H1 (cell line): ENCODE results near the gene BCL11A. TPM values are rescaled to one million over a fixed set of nuclear protein-coding genes. Genes with fewer than 3 reads are reported as not detected.

Experiments
- CTCF ChIA-PET: fragments of 300-600 bp; sonication (Branson Sonifier 250); formaldehyde crosslinking; loops from one replicate; lab custom pipeline; 2021; ENCODE audit not compliant: partially characterized antibody; lab: Charles Lee
- POLR2A ChIA-PET: fragments of 300-600 bp; sonication (Branson Sonifier 250); formaldehyde crosslinking; loops from one replicate; lab custom pipeline; 2021; ENCODE audit warnings: inconsistent platforms; ENCODE audit not compliant: partially characterized antibody; lab: Charles Lee
- DNase-seq, 2 experiments: peaks; one replicate each; pipeline versions ENCODE4 v3.0.0 to v3.0.0-alpha.2; 2010 to 2022; ENCODE audit warnings: low spot score in 2 of 2, low read depth in 1 of 2, mixed read lengths in 1 of 2
- FAIRE-seq: peaks from 2 replicates; lab custom pipeline; 2011; peaks lifted over from hg19 to GRCh38; lab: Jason Lieb, UNC
- H2AFZ ChIP-seq: 2 replicates; pipeline ENCODE4 v1.8.1; 2012; ENCODE audit warnings: low read length, inconsistent platforms
- H2AK5ac ChIP-seq: 2 replicates; pipeline ENCODE4 v1.6.1; 2013; ENCODE audit warnings: low read depth, low read length
- H2BK120ac ChIP-seq: replicated peaks from 2 replicates; pipeline ENCODE3; 2013; ENCODE audit warnings: low read depth, low read length, inconsistent platforms
- H2BK12ac ChIP-seq: 2 replicates; pipeline ENCODE4 v1.6.1; 2013; ENCODE audit warnings: low read depth, low read length
- H2BK15ac ChIP-seq: 2 replicates; pipeline ENCODE4 v1.6.1; 2013; ENCODE audit warnings: low read length
- H2BK20ac ChIP-seq: 2 replicates; pipeline ENCODE4 v1.6.1; 2013; ENCODE audit warnings: low read length
- H2BK5ac ChIP-seq: 2 replicates; pipeline ENCODE4 v1.6.1; 2013; ENCODE audit warnings: low read depth, low read length
- H3K14ac ChIP-seq: 2 replicates; pipeline ENCODE4 v1.6.1; 2013; ENCODE audit warnings: inconsistent platforms; ENCODE audit not compliant: insufficient read length
- H3K18ac ChIP-seq: 2 replicates; pipeline ENCODE4 v1.6.1; 2013; ENCODE audit warnings: low read length; ENCODE audit errors: extremely low read depth
- H3K23ac ChIP-seq: 2 replicates; pipeline ENCODE4 v1.6.1; 2013; ENCODE audit warnings: inconsistent platforms; ENCODE audit not compliant: insufficient read length
- H3K23me2 ChIP-seq: 2 replicates; pipeline ENCODE4 v1.6.1; 2013; ENCODE audit warnings: low read depth, low read length
- H3K27ac ChIP-seq: 2 replicates; pipeline ENCODE4 v1.6.1; 2011; ENCODE audit warnings: low read depth, low read length, inconsistent platforms
- H3K27me3 ChIP-seq, 4 experiments: replicated peaks in 1 of 4; 1 replicate in 1 of 4; 2 replicates in 3 of 4; pipeline versions ENCODE4 v1.6.1 to v1.8.1; 2011 to 2013; ENCODE audit warnings: low read length in 3 of 4, mild to moderate bottlenecking in 3 of 4, inconsistent platforms in 2 of 4, mixed read lengths in 2 of 4, moderate library complexity in 1 of 4; ENCODE audit not compliant: control insufficient read depth in 3 of 4, insufficient read depth in 3 of 4; ENCODE audit errors: extremely low read depth in 1 of 4
- H3K36me3 ChIP-seq, 4 experiments: 2 replicates each; pipeline versions ENCODE4 v1.6.1 to v1.8.1; 2011 to 2013; ENCODE audit warnings: mild to moderate bottlenecking in 4 of 4, low read length in 3 of 4, moderate library complexity in 2 of 4, control low read depth in 1 of 4, inconsistent platforms in 1 of 4; ENCODE audit not compliant: insufficient read depth in 4 of 4, control insufficient read depth in 2 of 4
- H3K4ac ChIP-seq: replicated peaks from 2 replicates; pipeline ENCODE3; 2013; ENCODE audit warnings: low read length, low read depth, mixed read lengths, inconsistent platforms; ENCODE audit not compliant: insufficient read length
- H3K4me1 ChIP-seq, 4 experiments: replicated peaks in 1 of 4; 1 replicate in 1 of 4; 2 replicates in 3 of 4; pipeline versions ENCODE4 v1.6.1 to v1.8.1; 2011 to 2013; ENCODE audit warnings: low read length in 3 of 4, inconsistent platforms in 2 of 4, mixed read lengths in 1 of 4; ENCODE audit not compliant: insufficient read depth in 4 of 4, control insufficient read depth in 3 of 4
- H3K4me2 ChIP-seq, 2 experiments: 2 replicates each; pipeline versions ENCODE4 v1.6.1 to v1.8.1; 2011 to 2013; ENCODE audit warnings: low read depth in 2 of 2, low read length in 2 of 2, control low read depth in 1 of 2, inconsistent platforms in 1 of 2, mild to moderate bottlenecking in 1 of 2; ENCODE audit not compliant: insufficient read depth in 1 of 2
- H3K4me3 ChIP-seq, 4 experiments: fragments of 200-600, 300-600 bp in 1 of 4; sonication (generic), shearing (Covaris generic), sonication (Bioruptor Twin) in 1 of 4; 2 replicates each; pipeline versions ENCODE4 v1.5.1 to v1.8.1; 2011 to 2016; ENCODE audit warnings: low read length in 4 of 4, low read depth in 3 of 4, control low read depth in 2 of 4, inconsistent platforms in 2 of 4, mild to moderate bottlenecking in 2 of 4, mixed read lengths in 1 of 4, moderate library complexity in 1 of 4; ENCODE audit not compliant: insufficient read depth in 2 of 4; ENCODE audit errors: extremely low read depth in 1 of 4
- H3K56ac ChIP-seq: replicated peaks from 2 replicates; pipeline ENCODE3; 2013; ENCODE audit warnings: low read depth, mild to moderate bottlenecking, mixed read lengths, low read length, inconsistent platforms; ENCODE audit not compliant: insufficient read length
- H3K79me1 ChIP-seq: 2 replicates; pipeline ENCODE4 v1.6.1; 2013; ENCODE audit warnings: low read depth, low read length, control low read depth
- H3K79me2 ChIP-seq, 2 experiments: 2 replicates each; pipeline versions ENCODE4 v1.6.1 to v1.8.1; 2012 to 2013; ENCODE audit warnings: low read length in 2 of 2, mild to moderate bottlenecking in 2 of 2, inconsistent platforms in 1 of 2; ENCODE audit not compliant: insufficient read depth in 2 of 2, control insufficient read depth in 1 of 2
- H3K9ac ChIP-seq, 4 experiments: replicated peaks in 1 of 4; 1 replicate in 1 of 4; 2 replicates in 3 of 4; pipeline versions ENCODE4 v1.6.1 to v1.8.1; 2011 to 2013; ENCODE audit warnings: low read depth in 3 of 4, low read length in 3 of 4, control low read depth in 2 of 4, mild to moderate bottlenecking in 2 of 4, moderate library complexity in 2 of 4, inconsistent platforms in 1 of 4; ENCODE audit errors: extremely low read depth in 1 of 4
- H3K9me3 ChIP-seq, 2 experiments: 2 replicates each; pipeline versions ENCODE4 v1.6.1 to v1.8.1; 2012 to 2013; ENCODE audit warnings: mild to moderate bottlenecking in 2 of 2, moderate library complexity in 2 of 2, control low read depth in 1 of 2, inconsistent platforms in 1 of 2, low read depth in 1 of 2, low read length in 1 of 2, mixed read lengths in 1 of 2; ENCODE audit not compliant: insufficient read depth in 2 of 2
- H4K20me1 ChIP-seq, 2 experiments: replicated peaks in 1 of 2; 2 replicates each; pipeline versions ENCODE3 to v1.8.1; 2011 to 2013; ENCODE audit warnings: inconsistent platforms in 2 of 2, low read length in 2 of 2, mild to moderate bottlenecking in 1 of 2; ENCODE audit not compliant: insufficient read depth in 2 of 2, control insufficient read depth in 1 of 2
- H4K5ac ChIP-seq: 2 replicates; pipeline ENCODE4 v1.6.1; 2013; ENCODE audit warnings: low read length, low read depth, mixed read lengths, inconsistent platforms; ENCODE audit not compliant: insufficient read length
- H4K8ac ChIP-seq: 2 replicates; pipeline ENCODE4 v1.8.0; 2013; ENCODE audit warnings: mild to moderate bottlenecking, moderate library complexity, low read length, inconsistent platforms; ENCODE audit not compliant: insufficient read depth; ENCODE audit errors: extremely low read depth
- H4K91ac ChIP-seq: replicated peaks from 2 replicates; pipeline ENCODE3; 2013; ENCODE audit warnings: low read length, mixed read lengths, inconsistent platforms; ENCODE audit not compliant: insufficient read length
- ASH2L ChIP-seq: fragments of 200-600, 300-600 bp; sonication (generic); IDR thresholded peaks from one replicate; pipeline ENCODE4 v1.7.1; 2017; ENCODE audit warnings: low read length
- CEBPB ChIP-seq: IDR thresholded peaks from 2 replicates; pipeline ENCODE4 v1.6.1; 2012; ENCODE audit warnings: low read depth, low read length
- MAX ChIP-seq: IDR thresholded peaks from 2 replicates; pipeline ENCODE4 v1.6.1; 2012; ENCODE audit warnings: inconsistent platforms
- POLR2A ChIP-seq, 2 experiments: IDR thresholded peaks; 1 replicate in 1 of 2; 2 replicates in 1 of 2; pipeline ENCODE4 v1.6.1; 2011; ENCODE audit warnings: low read depth in 2 of 2, low read length in 2 of 2, mild to moderate bottlenecking in 2 of 2; ENCODE audit errors: control extremely low read depth in 1 of 2
- POLR2AphosphoS5 ChIP-seq: IDR thresholded peaks from 2 replicates; pipeline ENCODE4 v1.6.1; 2011; ENCODE audit warnings: low read depth, low read length
- TAF1 ChIP-seq: IDR thresholded peaks from 2 replicates; pipeline ENCODE4 v1.6.1; 2011; ENCODE audit warnings: mild to moderate bottlenecking, low read depth, low read length
- TEAD4 ChIP-seq: IDR thresholded peaks from 2 replicates; pipeline ENCODE4 v1.6.1; 2012; ENCODE audit warnings: low read depth, low read length, inconsistent platforms, mixed read lengths
- WGBS, 2 experiments: shearing (Covaris generic) in 1 of 2; methylation state at CpG; one replicate each; pipeline versions ENCODE4 v1.1.6 to v1.1.7; 2013 to 2015; ENCODE audit warnings: low lambda C conversion rate in 2 of 2, mixed read lengths in 2 of 2, inconsistent platforms in 1 of 2, low coverage in 1 of 2, missing lambda C conversion rate in 1 of 2; ENCODE audit not compliant: insufficient replicate concordance in 2 of 2, insufficient coverage in 1 of 2, insufficient read length in 1 of 2; ENCODE audit errors: extremely low coverage in 1 of 2, missing lambda C conversion rate in 1 of 2; 5-methylcytosine and 5-hydroxymethylcytosine counted together
- polyA plus RNA-seq, 7 experiments: library from polyadenylated mRNA; depleted of rRNA in 3 of 7; stranded (reverse) in 5 of 7; unstranded in 2 of 7; fragments of >200 nt in 5 of 7; fragments of 200-250 nt in 2 of 7; gene quantifications; 1 replicate in 5 of 7; 2 replicates in 1 of 7; 4 replicates in 1 of 7; pipeline versions ENCODE4 v1.2.1 to v1.2.3, GENCODE V29; 2011 to 2013; ENCODE audit warnings: missing spikeins in 2 of 7, mixed read lengths in 2 of 7
- total RNA-seq: library from RNA; stranded (reverse); fragmentation: NEBNext Ultra II Directional; extraction: Animal tissue kit (Norgen Biotek cat#: 25700); gene quantifications from 2 replicates; pipeline ENCODE4 v1.2.1, GENCODE V29; 2021

BCL11A gene
- total and polyA plus RNA-seq, 2 of the 8 experiments (the other 6 are each of a cell fraction or from before 2014, with no cell fraction given), result 11.9 to 59.3 TPM

GRCh38 chr2:60551240-60552077, 2.0 kb downstream of the BCL11A start:
- 1% methylated on average over 43 of the region's 63 CpGs; no CpG with 5 or more reads in 1 of the 2 experiments for WGBS, 2 experiments
- no peak overlapping the region; the same call in 1 of the 2 replicates for H2AK5ac ChIP-seq
- FAIRE-seq, result no peak
- no peak overlapping the region for H3K27ac ChIP-seq
- ChIA-PET CTCF (no interaction called here), POLR2A (interaction anchor here (0.8 to 3.0 kb wide), 10 partner anchors 9 to 416 kb away, joined by 3 to 31 read pairs (median 5); no protein-coding TSS in a partner anchor)
- no peak overlapping the region for H3K56ac ChIP-seq
- H3K36me3 ChIP-seq, result peaks cover 0 to under 1% (median 0%) of the 10 kb centered on the region in 4 experiments; a peak in 1 of 8 replicates
- peak overlapping the region; percentile 22 for H4K91ac ChIP-seq
- peak overlapping the region; percentile 91 to 99 for H3K4me2 ChIP-seq
- no peak overlapping the region for H2BK20ac ChIP-seq
- no peak overlapping the region for H2BK15ac ChIP-seq
- H3K18ac ChIP-seq, result peak overlapping the region; percentile 96
- peaks cover 0 to 11% (median 1%) of the 10 kb centered on the region in 4 experiments; a peak in 4 of 7 replicates for H3K4me1 ChIP-seq
- no peaks in the 10 kb centered on the region for H3K9me3 ChIP-seq
- peak; percentile 49; the same call in 1 of the 2 replicates for TF ChIP-seq MAX
- peak; percentile 6 for TF ChIP-seq ASH2L
- TF ChIP-seq CEBPB, result no peak
- 0 out of 2 replicates have a peak, but pooled peaks have one; percentile 25 for TF ChIP-seq POLR2AphosphoS5
- 0 out of 2 replicates have a peak, but pooled peaks have one; percentile 21 for TF ChIP-seq TAF1
- TF ChIP-seq POLR2A (IDR thresholded peaks at IDR 0.05; ENCODE audit: control extremely low read depth in 1 of 2, low read depth in 2 of 2, low read length in 2 of 2), result 0 out of 3 replicates have a peak, but pooled peaks of 1 of the 2 experiments have one; percentile 10
- no peak for TF ChIP-seq TEAD4
- peaks cover 0 to 5% of the 10 kb centered on the region in 2 experiments for H4K20me1 ChIP-seq
- peak overlapping the region; percentile 34 for H4K5ac ChIP-seq
- peak overlapping the region; percentile 72; the same call in 1 of the 2 replicates for H4K8ac ChIP-seq
- peak in 1 of 2 experiments; percentile 64 for DNase-seq
- peaks cover 0 to 55% of the 10 kb centered on the region in 2 experiments; a peak in 3 of 4 replicates for H3K79me2 ChIP-seq
- H3K23ac ChIP-seq, result no peak overlapping the region
- no peaks in the 10 kb centered on the region for H3K27me3 ChIP-seq
- no peak overlapping the region for H2BK120ac ChIP-seq
- peak overlapping the region; percentile 83 to 96 (median 88) for H3K4me3 ChIP-seq
- H2BK5ac ChIP-seq, result peak overlapping the region; percentile 85; the same call in 1 of the 2 replicates
- no peaks in the 10 kb centered on the region for H3K79me1 ChIP-seq
- H3K9ac ChIP-seq, result peak overlapping the region; percentile 42 to 69 (median 53)
- H3K23me2 ChIP-seq, result peaks cover 36% of the 10 kb centered on the region
- no peak overlapping the region for H3K14ac ChIP-seq
- no peak overlapping the region for H2BK12ac ChIP-seq
- no peak overlapping the region for H2AFZ ChIP-seq
- H3K4ac ChIP-seq, result peak overlapping the region; percentile 19
